ENCODE data around the gene IFNAR1. TPM values are rescaled to one million over a fixed set of nuclear protein-coding genes. Genes with fewer than 3 reads are reported as not detected.
A peak's percentile ranks its signal among the peaks of the same experiment; 100 is the strongest.

Gene IFNAR1
- polyA plus RNA-seq, 3 donors, result 16.8 to 95.3 (median 56.2) TPM

- WGBS (ENCODE audit: insufficient coverage), result 0% methylated on average over 1 of the region's 5 CpGs
- Histone ChIP-seq H3K79me2 (ENCODE audit: insufficient read depth, low read length) (peaks cover 29% of the 10 kb centered on the region), H3K27me3 (ENCODE audit: control insufficient read depth in 2 of 2, insufficient read depth in 2 of 2, low read length in 2 of 2) (no peaks in the 10 kb centered on the region), H3K27ac (ENCODE audit: low read depth in 1 of 2, low read length in 2 of 2) (peak overlapping the region; percentile 51 to 58), H3K9ac (ENCODE audit: insufficient read depth, low read length, poor library complexity, severe bottlenecking) (no peak overlapping the region), H3K4me3 (replicated peaks in 1 of 3; ENCODE audit: low read depth in 2 of 3, low read length in 3 of 3) (no peak overlapping the region), H3K4me1 (ENCODE audit: control insufficient read depth in 1 of 2, insufficient read depth in 2 of 2, low read length in 2 of 2) (peaks cover 98 to 100% of the 10 kb centered on the region in 2 donors), H3K36me3 (replicated peaks in 1 of 2; ENCODE audit: control insufficient read depth in 1 of 2, insufficient read depth in 2 of 2, low read length in 2 of 2) (no peaks in the 10 kb centered on the region), H2AFZ (ENCODE audit: insufficient read depth, low read depth, low read length, poor library complexity, severe bottlenecking) (no peak overlapping the region), H3K9me3 (replicated peaks in 1 of 2; ENCODE audit: control insufficient read depth in 1 of 2, insufficient read depth in 1 of 2, low read length in 2 of 2) (no peaks in the 10 kb centered on the region), H3K4me2 (replicated peaks; ENCODE audit: extremely low read depth, low read length, poor library complexity, severe bottlenecking) (no peak overlapping the region), H4K20me1 (ENCODE audit: insufficient read depth, low read length) (no peaks in the 10 kb centered on the region)
- no peak for TF ChIP-seq CTCF (IDR thresholded peaks at IDR 0.05)
- intact Hi-C loops (cut with micrococcal nuclease), result no loop called here
- Mint-ChIP-seq H3K27ac (peak overlapping the region; percentile 56 to 99 (median 89)), H3K36me3 (peaks cover 0 to 17% of the 10 kb centered on the region in 2 donors), H3K4me3 (no peak overlapping the region), H3K27me3 (ENCODE audit: low read depth in 3 of 3) (peaks cover 0 to 4% (median 0%) of the 10 kb centered on the region in 3 donors), H3K4me1 (peaks cover 90% of the 10 kb centered on the region), H3K9me3 (peaks cover 0 to 3% (median 0%) of the 10 kb centered on the region in 7 donors)
- DNase-seq, result no peak
Measured at GRCh38 chr21:33396951-33397350, 72.2 kb downstream of the IFNAR1 start.

GRCh38 chr21:33397717-33398116, 72.9 kb downstream of the IFNAR1 start:
- H3K36me3 ChIP-seq (replicated peaks in 1 of 2; ENCODE audit: control insufficient read depth in 1 of 2, insufficient read depth in 2 of 2, low read length in 2 of 2), result no peaks in the 10 kb centered on the region
- H3K4me1 ChIP-seq (ENCODE audit: control insufficient read depth in 1 of 2, insufficient read depth in 2 of 2, low read length in 2 of 2), result peaks cover 97 to 98% of the 10 kb centered on the region in 2 donors
- no peak overlapping the region for H3K4me2 ChIP-seq (replicated peaks; ENCODE audit: extremely low read depth, low read length, poor library complexity, severe bottlenecking)
- no peak for DNase-seq
- Mint-ChIP-seq H3K27me3 (ENCODE audit: low read depth in 3 of 3) (peaks cover 0 to 4% (median 0%) of the 10 kb centered on the region in 3 donors), H3K36me3 (peaks cover 0 to 15% of the 10 kb centered on the region in 2 donors), H3K9me3 (peaks cover 0 to 3% (median 0%) of the 10 kb centered on the region in 7 donors), H3K4me3 (no peak overlapping the region), H3K4me1 (peaks cover 85% of the 10 kb centered on the region), H3K27ac (peak overlapping the region in 4 of 7 donors; percentile 36 to 99 (median 92))
- peaks cover 24% of the 10 kb centered on the region for H3K79me2 ChIP-seq (ENCODE audit: insufficient read depth, low read length)
- intact Hi-C loops (cut with micrococcal nuclease), result no loop called here
- H3K27me3 ChIP-seq (ENCODE audit: control insufficient read depth in 2 of 2, insufficient read depth in 2 of 2, low read length in 2 of 2), result no peaks in the 10 kb centered on the region
- 97% methylated on average over 3 of the region's 3 CpGs for WGBS (ENCODE audit: insufficient coverage)
- no peak overlapping the region for H2AFZ ChIP-seq (ENCODE audit: insufficient read depth, low read depth, low read length, poor library complexity, severe bottlenecking)
- H3K9me3 ChIP-seq (replicated peaks in 1 of 2; ENCODE audit: control insufficient read depth in 1 of 2, insufficient read depth in 1 of 2, low read length in 2 of 2), result no peaks in the 10 kb centered on the region
- no peaks in the 10 kb centered on the region for H4K20me1 ChIP-seq (ENCODE audit: insufficient read depth, low read length)
- no peak for TF ChIP-seq CTCF (IDR thresholded peaks at IDR 0.05)
- peak overlapping the region in 1 of 2 donors; percentile 51 for H3K27ac ChIP-seq (ENCODE audit: low read depth in 1 of 2, low read length in 2 of 2)
- H3K4me3 ChIP-seq (replicated peaks in 1 of 3; ENCODE audit: low read depth in 2 of 3, low read length in 3 of 3), result no peak overlapping the region
- no peak overlapping the region for H3K9ac ChIP-seq (ENCODE audit: insufficient read depth, low read length, poor library complexity, severe bottlenecking)
